ENCODE data around the gene TMEM243.

TMEM243 gene

GRCh38 chr7:87212498-87212897, 7.0 kb downstream of the TMEM243 start:
- Histone ChIP-seq H4K91ac (ENCODE audit: low read depth, low read length) (no peak overlapping the region), H3K9ac (ENCODE audit: low read length) (no peak overlapping the region), H2BK5ac (ENCODE audit: low read depth, low read length, poor library complexity) (no peak overlapping the region), H3K79me1 (ENCODE audit: low read length) (no peaks in the 10 kb centered on the region), H2BK120ac (ENCODE audit: insufficient read depth, low read length, poor library complexity) (no peak overlapping the region), H3K14ac (ENCODE audit: low read length) (no peak overlapping the region), H3K4me3 (ENCODE audit: low read depth, low read length) (no peak overlapping the region), H2AK5ac (ENCODE audit: low read length) (no peak overlapping the region), H3K18ac (ENCODE audit: low read length) (no peak overlapping the region), H3K4ac (ENCODE audit: low read depth, low read length) (no peak overlapping the region), H3K4me2 (ENCODE audit: low read length) (no peak overlapping the region), H3K23ac (ENCODE audit: low read length) (no peak overlapping the region), H3K36me3 (ENCODE audit: control insufficient read depth in 1 of 2, insufficient read depth in 2 of 2, low read length in 2 of 2) (peaks cover 0 to 6% of the 10 kb centered on the region in 2 experiments), H3K79me2 (ENCODE audit: control insufficient read depth, insufficient read depth, low read length, poor library complexity) (no peaks in the 10 kb centered on the region), H3K27ac (ENCODE audit: low read depth, low read length) (no peak overlapping the region), H4K8ac (ENCODE audit: low read depth, low read length) (no peak overlapping the region), H4K12ac (ENCODE audit: low read depth, low read length) (no peak overlapping the region), H3K9me3 (ENCODE audit: insufficient read depth, low read depth, low read length) (no peaks in the 10 kb centered on the region), H3K27me3 (ENCODE audit: insufficient read depth, low read length) (no peaks in the 10 kb centered on the region), H2AFZ (ENCODE audit: insufficient read depth, low read length, poor library complexity) (no peak overlapping the region), H3K4me1 (ENCODE audit: control insufficient read depth in 1 of 2, insufficient read depth in 2 of 2, low read length in 2 of 2) (no peaks in the 10 kb centered on the region), H2BK12ac (ENCODE audit: low read length) (no peak overlapping the region)
- no CpG with 5 or more reads among the region's 1 CpG for WGBS (ENCODE audit: extremely low coverage, insufficient coverage, insufficient read length)
- no peak for DNase-seq

- DNase-seq, result no peak
- no CpG with 5 or more reads among the region's 3 CpGs for WGBS (ENCODE audit: extremely low coverage, insufficient coverage, insufficient read length)
Measured at GRCh38 chr7:87210506-87210905, 9.0 kb downstream of the TMEM243 start.

GRCh38 chr7:87209295-87209924, 10.1 kb downstream of the TMEM243 start:
- Histone ChIP-seq H2BK120ac (ENCODE audit: insufficient read depth, low read length, poor library complexity) (no peak overlapping the region), H4K12ac (ENCODE audit: low read depth, low read length) (no peak overlapping the region), H3K18ac (ENCODE audit: low read length) (no peak overlapping the region), H4K91ac (ENCODE audit: low read depth, low read length) (no peak overlapping the region), H3K79me1 (ENCODE audit: low read length) (no peaks in the 10 kb centered on the region), H2AFZ (ENCODE audit: insufficient read depth, low read length, poor library complexity) (no peak overlapping the region), H2BK12ac (ENCODE audit: low read length) (no peak overlapping the region), H3K27me3 (ENCODE audit: insufficient read depth, low read length) (no peaks in the 10 kb centered on the region), H3K9ac (ENCODE audit: low read length) (no peak overlapping the region), H4K8ac (ENCODE audit: low read depth, low read length) (no peak overlapping the region), H3K4me3 (ENCODE audit: low read depth, low read length) (no peak overlapping the region), H3K4me2 (ENCODE audit: low read length) (no peak overlapping the region), H3K4ac (ENCODE audit: low read depth, low read length) (no peak overlapping the region), H2AK5ac (ENCODE audit: low read length) (no peak overlapping the region), H3K79me2 (ENCODE audit: control insufficient read depth, insufficient read depth, low read length, poor library complexity) (no peaks in the 10 kb centered on the region), H3K4me1 (ENCODE audit: control insufficient read depth in 1 of 2, insufficient read depth in 2 of 2, low read length in 2 of 2) (no peaks in the 10 kb centered on the region), H3K14ac (ENCODE audit: low read length) (no peak overlapping the region), H3K36me3 (ENCODE audit: control insufficient read depth in 1 of 2, insufficient read depth in 2 of 2, low read length in 2 of 2) (peaks cover 3 to 15% of the 10 kb centered on the region in 2 experiments), H3K23ac (ENCODE audit: low read length) (no peak overlapping the region), H3K27ac (ENCODE audit: low read depth, low read length) (no peak overlapping the region), H3K9me3 (ENCODE audit: insufficient read depth, low read depth, low read length) (peaks cover 8% of the 10 kb centered on the region), H2BK5ac (ENCODE audit: low read depth, low read length, poor library complexity) (no peak overlapping the region)
- WGBS (ENCODE audit: extremely low coverage, insufficient coverage, insufficient read length), result 100% methylated on average over 1 of the region's 18 CpGs
- no peak for DNase-seq

More at GRCh38 chr7:87210506-87210905, 9.0 kb downstream of the TMEM243 start:
- H2AFZ ChIP-seq (ENCODE audit: insufficient read depth, low read length, poor library complexity), result no peak overlapping the region
- H4K8ac ChIP-seq (ENCODE audit: low read depth, low read length), result no peak overlapping the region
- no peaks in the 10 kb centered on the region for H3K79me1 ChIP-seq (ENCODE audit: low read length)
- H3K27ac ChIP-seq (ENCODE audit: low read depth, low read length), result no peak overlapping the region
- no peak overlapping the region for H4K12ac ChIP-seq (ENCODE audit: low read depth, low read length)
- H3K4me1 ChIP-seq (ENCODE audit: control insufficient read depth in 1 of 2, insufficient read depth in 2 of 2, low read length in 2 of 2), result no peaks in the 10 kb centered on the region
- no peak overlapping the region for H2BK120ac ChIP-seq (ENCODE audit: insufficient read depth, low read length, poor library complexity)
- H3K9ac ChIP-seq (ENCODE audit: low read length), result no peak overlapping the region
- H2BK5ac ChIP-seq (ENCODE audit: low read depth, low read length, poor library complexity), result no peak overlapping the region
- no peak overlapping the region for H3K14ac ChIP-seq (ENCODE audit: low read length)
- no peak overlapping the region for H2BK12ac ChIP-seq (ENCODE audit: low read length)
- no peak overlapping the region for H3K4me3 ChIP-seq (ENCODE audit: low read depth, low read length)
- H3K36me3 ChIP-seq (ENCODE audit: control insufficient read depth in 1 of 2, insufficient read depth in 2 of 2, low read length in 2 of 2), result peaks cover 0 to 10% of the 10 kb centered on the region in 2 experiments
- H3K18ac ChIP-seq (ENCODE audit: low read length), result no peak overlapping the region
- H4K91ac ChIP-seq (ENCODE audit: low read depth, low read length), result no peak overlapping the region
- no peak overlapping the region for H3K23ac ChIP-seq (ENCODE audit: low read length)
- no peaks in the 10 kb centered on the region for H3K27me3 ChIP-seq (ENCODE audit: insufficient read depth, low read length)
- no peak overlapping the region for H3K4ac ChIP-seq (ENCODE audit: low read depth, low read length)
- no peak overlapping the region for H3K4me2 ChIP-seq (ENCODE audit: low read length)
- peaks cover 1% of the 10 kb centered on the region for H3K9me3 ChIP-seq (ENCODE audit: insufficient read depth, low read depth, low read length)
- H3K79me2 ChIP-seq (ENCODE audit: control insufficient read depth, insufficient read depth, low read length, poor library complexity), result no peaks in the 10 kb centered on the region
- H2AK5ac ChIP-seq (ENCODE audit: low read length), result no peak overlapping the region

- H3K27me3 ChIP-seq (ENCODE audit: insufficient read depth, low read length), result no peaks in the 10 kb centered on the region
- DNase-seq, result peak in 1 of 2 donors; percentile 35
- H3K14ac ChIP-seq (ENCODE audit: low read length), result no peak overlapping the region
- H4K91ac ChIP-seq (ENCODE audit: low read depth, low read length), result no peak overlapping the region
- no peak overlapping the region for H3K18ac ChIP-seq (ENCODE audit: low read length)
- no peak overlapping the region for H3K9ac ChIP-seq (ENCODE audit: low read length)
- H3K4me3 ChIP-seq (ENCODE audit: low read depth, low read length), result no peak overlapping the region
- H3K4me2 ChIP-seq (ENCODE audit: low read length), result no peak overlapping the region
- H2AK5ac ChIP-seq (ENCODE audit: low read length), result no peak overlapping the region
- H3K79me2 ChIP-seq (ENCODE audit: control insufficient read depth, insufficient read depth, low read length, poor library complexity), result no peaks in the 10 kb centered on the region
- H4K8ac ChIP-seq (ENCODE audit: low read depth, low read length), result no peak overlapping the region
- no CpG with 5 or more reads among the region's 1 CpG for WGBS (ENCODE audit: extremely low coverage, insufficient coverage, insufficient read length)
- peaks cover 3 to 17% of the 10 kb centered on the region in 2 experiments for H3K36me3 ChIP-seq (ENCODE audit: control insufficient read depth in 1 of 2, insufficient read depth in 2 of 2, low read length in 2 of 2)
- H3K9me3 ChIP-seq (ENCODE audit: insufficient read depth, low read depth, low read length), result peaks cover 9% of the 10 kb centered on the region
- no peak overlapping the region for H4K12ac ChIP-seq (ENCODE audit: low read depth, low read length)
- H3K79me1 ChIP-seq (ENCODE audit: low read length), result no peaks in the 10 kb centered on the region
- no peak overlapping the region for H2BK5ac ChIP-seq (ENCODE audit: low read depth, low read length, poor library complexity)
- no peak overlapping the region for H2BK12ac ChIP-seq (ENCODE audit: low read length)
- H3K27ac ChIP-seq (ENCODE audit: low read depth, low read length), result no peak overlapping the region
- no peak overlapping the region for H2BK120ac ChIP-seq (ENCODE audit: insufficient read depth, low read length, poor library complexity)
- H3K23ac ChIP-seq (ENCODE audit: low read length), result no peak overlapping the region
- H2AFZ ChIP-seq (ENCODE audit: insufficient read depth, low read length, poor library complexity), result no peak overlapping the region
- H3K4me1 ChIP-seq (ENCODE audit: control insufficient read depth in 1 of 2, insufficient read depth in 2 of 2, low read length in 2 of 2), result no peaks in the 10 kb centered on the region
- H3K4ac ChIP-seq (ENCODE audit: low read depth, low read length), result no peak overlapping the region
Measured at GRCh38 chr7:87206361-87206760, 13.2 kb downstream of the TMEM243 start.

Measured in trophoblast cell (in vitro differentiated cells and primary cell).